ENCODE results near the gene SDHAF3.

SDHAF3 gene

GRCh38 chr7:97081521-97082300 lies 35.8 kb upstream of the SDHAF3 start:
- DNase-seq (ENCODE audit: low read depth): no peak
- TF ChIP-seq MAX (IDR thresholded peaks at IDR 0.05; ENCODE audit: low read depth, low read length) (no peak), POLR2A (IDR thresholded peaks at IDR 0.05; ENCODE audit: extremely low read depth, insufficient read length) (no peak), MYC (IDR thresholded peaks at IDR 0.05; ENCODE audit: low read depth, low read length) (no peak), CTCF (IDR thresholded peaks at IDR 0.05; ENCODE audit: low read depth, low read length) (no peak)
- H3K4me3 ChIP-seq (ENCODE audit: low read depth, low read length): no peak overlapping the region

- no peak for DNase-seq (ENCODE audit: low read depth)
- no peak overlapping the region for H3K4me3 ChIP-seq (ENCODE audit: low read depth, low read length)
- TF ChIP-seq POLR2A (IDR thresholded peaks at IDR 0.05; ENCODE audit: extremely low read depth, insufficient read length): no peak
- TF ChIP-seq MYC (IDR thresholded peaks at IDR 0.05; ENCODE audit: low read depth, low read length): no peak
- no peak for TF ChIP-seq MAX (IDR thresholded peaks at IDR 0.05; ENCODE audit: low read depth, low read length)
- no peak for TF ChIP-seq CTCF (IDR thresholded peaks at IDR 0.05; ENCODE audit: low read depth, low read length)
Measured at GRCh38 chr7:97088364-97088763, 29.1 kb upstream of the SDHAF3 start.

GRCh38 chr7:97089771-97090170 lies 27.7 kb upstream of the SDHAF3 start:
- TF ChIP-seq MYC (IDR thresholded peaks at IDR 0.05; ENCODE audit: low read depth, low read length): no peak
- TF ChIP-seq MAX (IDR thresholded peaks at IDR 0.05; ENCODE audit: low read depth, low read length): no peak
- TF ChIP-seq POLR2A (IDR thresholded peaks at IDR 0.05; ENCODE audit: extremely low read depth, insufficient read length): no peak
- no peak for TF ChIP-seq CTCF (IDR thresholded peaks at IDR 0.05; ENCODE audit: low read depth, low read length)
- H3K4me3 ChIP-seq (ENCODE audit: low read depth, low read length): no peak overlapping the region
- DNase-seq (ENCODE audit: low read depth): no peak

- DNase-seq (ENCODE audit: low read depth): no peak
- H3K4me3 ChIP-seq (ENCODE audit: low read depth, low read length): no peak overlapping the region
- no peak for TF ChIP-seq MYC (IDR thresholded peaks at IDR 0.05; ENCODE audit: low read depth, low read length)
Measured at GRCh38 chr7:97090761-97091353, 26.6 kb upstream of the SDHAF3 start.

GRCh38 chr7:97094284-97094930 lies 23.1 kb upstream of the SDHAF3 start:
- DNase-seq (ENCODE audit: low read depth): no peak
- no peak overlapping the region for H3K4me3 ChIP-seq (ENCODE audit: low read depth, low read length)

More at GRCh38 chr7:97094284-97094930, 23.1 kb upstream of the SDHAF3 start:
- no peak for TF ChIP-seq MAX (IDR thresholded peaks at IDR 0.05; ENCODE audit: low read depth, low read length)
- no peak for TF ChIP-seq POLR2A (IDR thresholded peaks at IDR 0.05; ENCODE audit: extremely low read depth, insufficient read length)
- TF ChIP-seq MYC (IDR thresholded peaks at IDR 0.05; ENCODE audit: low read depth, low read length): no peak
- no peak for TF ChIP-seq CTCF (IDR thresholded peaks at IDR 0.05; ENCODE audit: low read depth, low read length)
